ENCODE data around the gene SLC12A6. TPM values are rescaled to one million over a fixed set of nuclear protein-coding genes. Genes with fewer than 3 reads are reported as not detected.

The SLC12A6 gene
- total and polyA plus RNA-seq, 2 of the 13 experiments (the other 11 are each of a cell fraction or from before 2014, with no cell fraction given): 15.2 to 30.1 TPM

DNA sequence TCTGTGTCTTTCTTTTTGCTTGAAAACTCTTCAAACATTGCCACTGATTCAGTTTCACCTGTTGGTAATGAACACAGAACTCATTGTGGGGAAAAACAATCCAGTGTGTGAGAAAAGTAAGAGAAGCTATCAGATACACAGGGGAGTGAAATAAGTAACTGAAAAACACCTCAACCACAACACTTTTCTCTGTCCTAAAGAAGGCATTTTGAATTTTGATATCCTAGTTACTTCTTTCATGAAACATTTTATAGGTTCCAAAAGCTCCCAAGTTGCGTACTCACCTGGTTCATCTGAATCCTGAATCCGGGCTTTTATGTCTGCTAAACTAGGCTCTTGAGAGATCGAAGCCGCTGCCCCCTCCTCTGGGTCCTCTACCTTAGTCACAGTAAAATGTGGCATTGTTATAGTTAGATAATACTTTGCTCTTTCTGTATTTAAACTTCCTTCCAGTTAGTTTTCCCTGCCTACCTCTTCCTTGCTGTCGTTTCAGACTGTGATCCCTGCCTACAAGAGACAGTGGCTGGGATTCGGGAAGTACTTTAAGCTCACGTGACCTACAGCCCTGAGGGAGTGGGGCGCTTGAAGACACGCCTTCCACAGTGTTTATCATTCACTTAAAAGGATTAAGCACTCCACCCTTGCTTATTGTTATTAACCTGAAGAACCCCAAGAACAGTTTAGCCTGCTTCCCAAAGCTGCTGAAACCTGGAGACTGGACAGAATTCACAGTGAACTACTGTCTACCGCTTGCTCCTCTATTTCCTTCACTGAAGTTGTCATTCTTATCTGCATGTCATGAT, 19.1 kb downstream of the SLC12A6 start (continued):
- TF ChIP-seq RAD51 (IDR thresholded peaks at IDR 0.05; ENCODE audit: borderline replicate concordance) (peak; percentile 70), ZC3H13 (CRISPR knock-in tag; IDR thresholded peaks at IDR 0.05) (no peak), MXI1 (IDR thresholded peaks at IDR 0.05; ENCODE audit: borderline replicate concordance, low read depth, low read length) (peak; percentile 25; the same call in 1 of the 3 replicates), ZNF878 (CRISPR knock-in tag; IDR thresholded peaks at IDR 0.05) (no peak), KMT2B (CRISPR knock-in tag; IDR thresholded peaks at IDR 0.05) (0 out of 2 replicates have a peak, but pooled peaks have one; percentile 29), GABPA (IDR thresholded peaks at IDR 0.05; ENCODE audit: low read depth, low read length) (no peak), GABPA (CRISPR knock-in tag; IDR thresholded peaks at IDR 0.05; ENCODE audit: low read depth) (peak; percentile 17; the same call in 1 of the 2 replicates), SP1 (IDR thresholded peaks at IDR 0.05) (no peak), SP1 (CRISPR knock-in tag; IDR thresholded peaks at IDR 0.05) (no peak), RFXANK (CRISPR knock-in tag; IDR thresholded peaks at IDR 0.05) (no peak), SAP130 (CRISPR knock-in tag; IDR thresholded peaks at IDR 0.05; ENCODE audit: low read depth) (peak; percentile 86), FOSL1 (CRISPR knock-in tag; IDR thresholded peaks at IDR 0.05; ENCODE audit: borderline replicate concordance) (no peak), FOXP1 (IDR thresholded peaks at IDR 0.05) (no peak), FOXP1 (CRISPR knock-in tag; IDR thresholded peaks at IDR 0.05) (no peak), ZNF558 (CRISPR knock-in tag; IDR thresholded peaks at IDR 0.05; ENCODE audit: borderline replicate concordance) (no peak), ZFP1 (CRISPR knock-in tag; IDR thresholded peaks at IDR 0.05) (no peak), SOX13 (IDR thresholded peaks at IDR 0.05) (no peak), SOX13 (CRISPR knock-in tag; conservative IDR thresholded peaks at IDR 0.05 in 1 of 2, IDR thresholded peaks at IDR 0.05 in 1 of 2) (peak in 1 of 2 experiments; percentile 59; a peak in 1 of 4 replicates), TAF1 (CRISPR knock-in tag; IDR thresholded peaks at IDR 0.05) (peak; percentile 69), ZNF12 (CRISPR knock-in tag; IDR thresholded peaks at IDR 0.05) (no peak), RBFOX2 (IDR thresholded peaks at IDR 0.05; ENCODE audit: low read depth, low read length) (peak; percentile 43; the same call in 1 of the 2 replicates), ZNF788 (CRISPR knock-in tag; IDR thresholded peaks at IDR 0.05; ENCODE audit: borderline replicate concordance) (no peak), ZNF850 (CRISPR knock-in tag; conservative IDR thresholded peaks at IDR 0.05) (no peak), ZNF235 (CRISPR knock-in tag; IDR thresholded peaks at IDR 0.05; ENCODE audit: borderline replicate concordance) (no peak), ZNF891 (CRISPR knock-in tag; IDR thresholded peaks at IDR 0.05) (no peak), SMARCC2 (IDR thresholded peaks at IDR 0.05) (no peak), ZNF75D (CRISPR knock-in tag; IDR thresholded peaks at IDR 0.05; ENCODE audit: borderline replicate concordance) (no peak)
- TF ChIP-seq, protein P1, sequence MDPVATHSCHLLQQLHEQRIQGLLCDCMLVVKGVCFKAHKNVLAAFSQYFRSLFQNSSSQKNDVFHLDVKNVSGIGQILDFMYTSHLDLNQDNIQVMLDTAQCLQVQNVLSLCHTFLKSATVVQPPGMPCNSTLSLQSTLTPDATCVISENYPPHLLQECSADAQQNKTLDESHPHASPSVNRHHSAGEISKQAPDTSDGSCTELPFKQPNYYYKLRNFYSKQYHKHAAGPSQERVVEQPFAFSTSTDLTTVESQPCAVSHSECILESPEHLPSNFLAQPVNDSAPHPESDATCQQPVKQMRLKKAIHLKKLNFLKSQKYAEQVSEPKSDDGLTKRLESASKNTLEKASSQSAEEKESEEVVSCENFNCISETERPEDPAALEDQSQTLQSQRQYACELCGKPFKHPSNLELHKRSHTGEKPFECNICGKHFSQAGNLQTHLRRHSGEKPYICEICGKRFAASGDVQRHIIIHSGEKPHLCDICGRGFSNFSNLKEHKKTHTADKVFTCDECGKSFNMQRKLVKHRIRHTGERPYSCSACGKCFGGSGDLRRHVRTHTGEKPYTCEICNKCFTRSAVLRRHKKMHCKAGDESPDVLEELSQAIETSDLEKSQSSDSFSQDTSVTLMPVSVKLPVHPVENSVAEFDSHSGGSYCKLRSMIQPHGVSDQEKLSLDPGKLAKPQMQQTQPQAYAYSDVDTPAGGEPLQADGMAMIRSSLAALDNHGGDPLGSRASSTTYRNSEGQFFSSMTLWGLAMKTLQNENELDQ (CRISPR knock-in tag; IDR thresholded peaks at IDR 0.05; ENCODE audit: borderline replicate concordance): no peak
- TF ChIP-seq, protein P2, sequence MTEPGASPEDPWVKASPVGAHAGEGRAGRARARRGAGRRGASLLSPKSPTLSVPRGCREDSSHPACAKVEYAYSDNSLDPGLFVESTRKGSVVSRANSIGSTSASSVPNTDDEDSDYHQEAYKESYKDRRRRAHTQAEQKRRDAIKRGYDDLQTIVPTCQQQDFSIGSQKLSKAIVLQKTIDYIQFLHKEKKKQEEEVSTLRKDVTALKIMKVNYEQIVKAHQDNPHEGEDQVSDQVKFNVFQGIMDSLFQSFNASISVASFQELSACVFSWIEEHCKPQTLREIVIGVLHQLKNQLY (CRISPR knock-in tag; IDR thresholded peaks at IDR 0.05): peak; percentile 32; the same call in 1 of the 2 replicates
- TF ChIP-seq, protein P3, sequence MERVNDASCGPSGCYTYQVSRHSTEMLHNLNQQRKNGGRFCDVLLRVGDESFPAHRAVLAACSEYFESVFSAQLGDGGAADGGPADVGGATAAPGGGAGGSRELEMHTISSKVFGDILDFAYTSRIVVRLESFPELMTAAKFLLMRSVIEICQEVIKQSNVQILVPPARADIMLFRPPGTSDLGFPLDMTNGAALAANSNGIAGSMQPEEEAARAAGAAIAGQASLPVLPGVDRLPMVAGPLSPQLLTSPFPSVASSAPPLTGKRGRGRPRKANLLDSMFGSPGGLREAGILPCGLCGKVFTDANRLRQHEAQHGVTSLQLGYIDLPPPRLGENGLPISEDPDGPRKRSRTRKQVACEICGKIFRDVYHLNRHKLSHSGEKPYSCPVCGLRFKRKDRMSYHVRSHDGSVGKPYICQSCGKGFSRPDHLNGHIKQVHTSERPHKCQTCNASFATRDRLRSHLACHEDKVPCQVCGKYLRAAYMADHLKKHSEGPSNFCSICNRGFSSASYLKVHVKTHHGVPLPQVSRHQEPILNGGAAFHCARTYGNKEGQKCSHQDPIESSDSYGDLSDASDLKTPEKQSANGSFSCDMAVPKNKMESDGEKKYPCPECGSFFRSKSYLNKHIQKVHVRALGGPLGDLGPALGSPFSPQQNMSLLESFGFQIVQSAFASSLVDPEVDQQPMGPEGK (CRISPR knock-in tag; IDR thresholded peaks at IDR 0.05): 0 out of 2 replicates have a peak, but pooled peaks have one; percentile 14

All from HepG2 (cell line).